OCI-LY3 (cell line): ENCODE data around the gene CNR1.

ENCODE experiments used
- H2AFZ ChIP-seq: fragments of 200-600, 300-600 bp; shearing (Covaris generic); 2 replicates; pipeline ENCODE4 v1.6.0; 2014; ENCODE audit warnings: antibody characterized with exemption, low read depth, low read length
- H3K27ac ChIP-seq: fragments of 200-600, 300-600 bp; sonication (generic); 2 replicates; pipeline ENCODE4 v1.5.1; 2014; ENCODE audit warnings: mild to moderate bottlenecking, low read length, moderate library complexity, mixed read lengths
- H3K27me3 ChIP-seq: fragments of 200-600, 300-600 bp; sonication (generic); 2 replicates; pipeline ENCODE4 v1.6.1; 2014; ENCODE audit warnings: low read depth, low read length, mixed read lengths
- H3K36me3 ChIP-seq: fragments of 200-600, 300-600 bp; sonication (generic); replicated peaks from 2 replicates; pipeline ENCODE3; 2014; ENCODE audit warnings: low read depth, low read length, mixed read lengths
- H3K4me1 ChIP-seq: fragments of 300-600, 200-600 bp; sonication (generic); 2 replicates; pipeline ENCODE4 v1.6.1; 2014; ENCODE audit warnings: low read length, mixed read lengths
- H3K4me2 ChIP-seq: fragments of 200-600, 300-600 bp; sonication (generic); 2 replicates; pipeline ENCODE4 v1.6.1; 2014; ENCODE audit warnings: low read length, mixed read lengths
- H3K4me3 ChIP-seq: fragments of 300-600, 200-600 bp; sonication (generic); 2 replicates; pipeline ENCODE4 v1.5.1; 2014; ENCODE audit warnings: antibody characterized with exemption, mild to moderate bottlenecking, low read length, moderate library complexity
- H3K79me2 ChIP-seq: fragments of 300-600, 200-600 bp; shearing (Covaris generic); 2 replicates; pipeline ENCODE4 v1.6.1; 2014; ENCODE audit warnings: mild to moderate bottlenecking, low read length, mixed read lengths
- H3K9ac ChIP-seq: fragments of 300-600, 200-600 bp; shearing (Covaris generic); 2 replicates; pipeline ENCODE4 v1.6.0; 2014; ENCODE audit warnings: mild to moderate bottlenecking, low read length, moderate library complexity
- H3K9me3 ChIP-seq: fragments of 200-600, 300-600 bp; shearing (Covaris generic); 2 replicates; pipeline ENCODE4 v1.6.1; 2014; ENCODE audit warnings: low read length, mixed read lengths; ENCODE audit not compliant: insufficient read depth
- H4K20me1 ChIP-seq: fragments of 200-600, 300-600 bp; sonication (generic); 2 replicates; pipeline ENCODE4 v1.6.1; 2016; ENCODE audit warnings: low read length, mixed read lengths; ENCODE audit not compliant: insufficient read depth
- EZH2phosphoT487 ChIP-seq: fragments of 200-600 bp; shearing (Covaris generic); IDR thresholded peaks from 2 replicates; pipeline ENCODE4 v1.6.1; 2018; ENCODE audit warnings: antibody characterized with exemption, mixed run types, low read depth
- TF ChIP-seq, protein P1 (sequence below): fragments of 200-600, 300-600 bp; sonication (generic); IDR thresholded peaks from 2 replicates; pipeline ENCODE4 v1.5.1; 2014; ENCODE audit warnings: antibody characterized with exemption, low read length, low read depth

The CNR1 gene

DNA sequence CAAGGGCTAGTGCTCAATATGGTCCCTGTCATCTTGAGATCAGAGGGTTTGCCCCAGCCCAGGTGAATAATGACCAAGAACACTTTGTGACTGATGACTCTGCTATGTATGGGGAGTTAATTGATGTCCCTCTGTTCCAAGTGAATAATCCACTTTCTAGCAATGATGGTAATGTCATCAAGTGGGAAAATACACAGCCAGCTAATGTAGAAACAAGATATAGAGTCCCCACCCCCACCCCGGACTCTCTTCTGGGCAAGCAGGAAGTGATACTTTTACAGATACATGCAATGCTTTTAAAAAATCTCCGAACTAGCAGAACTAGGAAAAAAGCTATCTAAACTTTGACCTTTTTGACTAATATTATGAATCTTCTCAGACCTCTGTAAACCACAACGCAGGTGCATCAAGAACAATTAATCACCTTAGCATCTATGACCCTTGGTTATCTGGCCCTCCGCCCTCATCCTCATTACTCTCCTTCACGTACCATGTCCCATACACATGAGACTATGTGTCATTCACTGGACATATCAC is 30.5 kb downstream of the CNR1 start:
- Histone ChIP-seq H3K9me3 (no peaks in the 10 kb centered on the region), H3K4me3 (peak overlapping the region; percentile 52), H3K9ac (peak overlapping the region; percentile 36; the same call in 1 of the 2 replicates), H3K27ac (peak overlapping the region; percentile 67), H4K20me1 (no peaks in the 10 kb centered on the region), H3K27me3 (no peaks in the 10 kb centered on the region), H3K36me3 (no peaks in the 10 kb centered on the region), H3K4me1 (peaks cover 52% of the 10 kb centered on the region), H3K4me2 (peak overlapping the region; percentile 67), H3K79me2 (no peaks in the 10 kb centered on the region), H2AFZ (no peak overlapping the region)
- TF ChIP-seq, protein P1, sequence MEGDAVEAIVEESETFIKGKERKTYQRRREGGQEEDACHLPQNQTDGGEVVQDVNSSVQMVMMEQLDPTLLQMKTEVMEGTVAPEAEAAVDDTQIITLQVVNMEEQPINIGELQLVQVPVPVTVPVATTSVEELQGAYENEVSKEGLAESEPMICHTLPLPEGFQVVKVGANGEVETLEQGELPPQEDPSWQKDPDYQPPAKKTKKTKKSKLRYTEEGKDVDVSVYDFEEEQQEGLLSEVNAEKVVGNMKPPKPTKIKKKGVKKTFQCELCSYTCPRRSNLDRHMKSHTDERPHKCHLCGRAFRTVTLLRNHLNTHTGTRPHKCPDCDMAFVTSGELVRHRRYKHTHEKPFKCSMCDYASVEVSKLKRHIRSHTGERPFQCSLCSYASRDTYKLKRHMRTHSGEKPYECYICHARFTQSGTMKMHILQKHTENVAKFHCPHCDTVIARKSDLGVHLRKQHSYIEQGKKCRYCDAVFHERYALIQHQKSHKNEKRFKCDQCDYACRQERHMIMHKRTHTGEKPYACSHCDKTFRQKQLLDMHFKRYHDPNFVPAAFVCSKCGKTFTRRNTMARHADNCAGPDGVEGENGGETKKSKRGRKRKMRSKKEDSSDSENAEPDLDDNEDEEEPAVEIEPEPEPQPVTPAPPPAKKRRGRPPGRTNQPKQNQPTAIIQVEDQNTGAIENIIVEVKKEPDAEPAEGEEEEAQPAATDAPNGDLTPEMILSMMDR, result no peak
- TF ChIP-seq EZH2phosphoT487, result no peak

DNA sequence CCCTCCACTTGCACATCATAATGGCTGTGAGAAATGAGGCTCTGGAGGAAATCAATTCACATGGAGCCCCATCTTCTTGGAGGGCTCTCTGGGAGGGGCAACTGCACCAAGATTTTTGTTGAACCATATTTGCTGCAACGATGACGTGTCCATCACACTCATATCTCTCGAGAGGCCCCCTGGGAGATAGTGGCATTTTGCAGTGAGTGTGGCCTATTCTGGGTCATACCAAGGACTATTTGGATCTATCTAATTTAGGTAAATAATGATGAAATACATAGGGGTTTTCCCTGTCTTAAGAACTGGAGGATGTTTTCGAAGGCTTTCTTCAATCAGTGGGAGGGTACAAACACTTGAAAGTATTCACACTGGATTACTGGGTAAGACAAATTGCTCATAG is 31.6 kb downstream of the CNR1 start:
- Histone ChIP-seq H3K27ac (peak overlapping the region; percentile 54), H3K4me1 (peaks cover 43% of the 10 kb centered on the region), H3K9me3 (no peaks in the 10 kb centered on the region), H2AFZ (no peak overlapping the region), H3K79me2 (no peaks in the 10 kb centered on the region), H3K4me3 (peak overlapping the region; percentile 9; the same call in 1 of the 2 replicates), H3K36me3 (no peaks in the 10 kb centered on the region), H3K9ac (no peak overlapping the region), H3K4me2 (peak overlapping the region; percentile 67), H4K20me1 (no peaks in the 10 kb centered on the region), H3K27me3 (no peaks in the 10 kb centered on the region)
- TF ChIP-seq EZH2phosphoT487, result no peak
- TF ChIP-seq, protein P1, result no peak

DNA sequence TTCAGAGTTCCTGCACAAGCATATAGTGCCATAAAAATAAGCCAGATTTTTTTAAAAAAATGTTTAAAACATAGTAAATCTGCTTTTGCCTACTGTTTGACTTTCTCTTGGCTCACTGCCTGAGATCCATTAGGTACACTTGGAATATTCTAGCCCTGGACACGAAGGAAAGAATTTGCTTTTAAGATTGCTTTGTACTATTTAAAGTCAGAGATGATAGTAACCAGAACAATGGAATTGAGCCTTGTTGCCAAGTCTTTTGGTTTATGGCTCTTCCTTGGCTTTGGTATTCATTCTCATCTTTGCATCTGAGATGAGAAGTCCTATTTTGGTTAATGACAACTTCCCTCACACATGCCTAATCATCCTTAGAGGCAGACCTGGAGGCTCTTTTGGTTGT is 32.4 kb downstream of the CNR1 start:
- Histone ChIP-seq H3K27ac (no peak overlapping the region), H3K9ac (no peak overlapping the region), H3K36me3 (no peaks in the 10 kb centered on the region), H4K20me1 (no peaks in the 10 kb centered on the region), H3K9me3 (no peaks in the 10 kb centered on the region), H3K4me2 (no peak overlapping the region), H3K4me3 (no peak overlapping the region), H2AFZ (no peak overlapping the region), H3K4me1 (peaks cover 43% of the 10 kb centered on the region), H3K79me2 (no peaks in the 10 kb centered on the region), H3K27me3 (no peaks in the 10 kb centered on the region)
- TF ChIP-seq, protein P1, result no peak
- no peak for TF ChIP-seq EZH2phosphoT487

DNA sequence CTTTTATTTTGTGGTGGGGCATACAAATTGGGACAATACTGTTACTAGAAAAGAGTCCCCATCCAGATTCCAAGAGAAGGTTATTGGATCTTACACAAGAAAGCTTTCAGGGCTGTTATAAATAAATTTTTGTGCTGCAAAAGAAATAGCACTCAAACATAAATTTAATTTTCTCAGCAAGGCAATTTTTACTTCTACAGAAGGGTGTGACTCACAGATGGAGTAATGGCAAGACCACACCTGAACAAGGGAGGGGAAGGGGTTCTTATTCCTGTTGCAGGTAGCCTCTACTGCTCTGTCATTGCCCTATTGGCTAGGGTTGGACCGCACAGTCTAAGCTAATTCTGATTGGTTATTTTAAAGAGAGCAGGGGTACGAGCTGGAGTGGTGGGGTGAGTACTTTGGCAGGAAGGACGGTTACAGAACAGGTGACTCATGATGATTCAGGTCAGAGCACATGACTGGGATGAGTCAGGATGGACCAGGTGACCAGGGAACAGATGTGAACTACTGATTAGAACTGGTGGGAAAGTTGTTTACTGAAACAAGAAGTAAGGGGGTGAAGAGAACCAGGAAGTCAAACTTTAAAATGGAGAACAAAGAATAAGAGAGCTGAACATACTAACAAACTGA is 41.1 kb downstream of the CNR1 start:
- H3K4me2 ChIP-seq, result no peak overlapping the region
- H3K27me3 ChIP-seq, result no peaks in the 10 kb centered on the region
- no peaks in the 10 kb centered on the region for H3K4me1 ChIP-seq
- no peak overlapping the region for H3K4me3 ChIP-seq
- H3K36me3 ChIP-seq, result no peaks in the 10 kb centered on the region
- no peaks in the 10 kb centered on the region for H4K20me1 ChIP-seq
- no peak overlapping the region for H3K27ac ChIP-seq
- H2AFZ ChIP-seq, result no peak overlapping the region
- no peaks in the 10 kb centered on the region for H3K9me3 ChIP-seq
- no peaks in the 10 kb centered on the region for H3K79me2 ChIP-seq
- no peak overlapping the region for H3K9ac ChIP-seq
- TF ChIP-seq, protein P1, result no peak
- TF ChIP-seq EZH2phosphoT487, result no peak
